Astrocyte of the cerebellum (primary cell): ENCODE results near the gene OGFOD2.

Experiments
- DNase-seq: peaks from one replicate; pipeline ENCODE4 v3.0.0-alpha.2; 2011; ENCODE audit warnings: low read depth
- H3K4me3 ChIP-seq: 2 replicates; pipeline ENCODE4 v1.5.1; 2011; ENCODE audit warnings: mild to moderate bottlenecking, low read depth, low read length, moderate library complexity
- CTCF ChIP-seq: IDR thresholded peaks from 2 replicates; pipeline ENCODE4 v1.5.1; 2012; ENCODE audit warnings: low read length, low read depth, moderate library complexity, mild to moderate bottlenecking; ENCODE audit errors: missing control alignments
- in situ Hi-C: cut with HindIII; loops from 2 replicates; pipeline ENCODE4 v1.10.0; 2017; ENCODE audit warnings: low sequenced_read_pairs

OGFOD2 gene

GRCh38 chr12:122965851-122966742, 8.9 kb upstream of the OGFOD2 start, which contains the start of gene ABCB9:
TSS of gene ABCB9 (minus strand) at chr12:122966463. CDS start at chr12:122960235, 6,228 bp downstream.
- DNase-seq = peak; percentile 46
- no peak for TF ChIP-seq CTCF
- in situ Hi-C loops = no loop called here
- H3K4me3 ChIP-seq = peak within 1 kb of the TSS; percentile 51

DNA sequence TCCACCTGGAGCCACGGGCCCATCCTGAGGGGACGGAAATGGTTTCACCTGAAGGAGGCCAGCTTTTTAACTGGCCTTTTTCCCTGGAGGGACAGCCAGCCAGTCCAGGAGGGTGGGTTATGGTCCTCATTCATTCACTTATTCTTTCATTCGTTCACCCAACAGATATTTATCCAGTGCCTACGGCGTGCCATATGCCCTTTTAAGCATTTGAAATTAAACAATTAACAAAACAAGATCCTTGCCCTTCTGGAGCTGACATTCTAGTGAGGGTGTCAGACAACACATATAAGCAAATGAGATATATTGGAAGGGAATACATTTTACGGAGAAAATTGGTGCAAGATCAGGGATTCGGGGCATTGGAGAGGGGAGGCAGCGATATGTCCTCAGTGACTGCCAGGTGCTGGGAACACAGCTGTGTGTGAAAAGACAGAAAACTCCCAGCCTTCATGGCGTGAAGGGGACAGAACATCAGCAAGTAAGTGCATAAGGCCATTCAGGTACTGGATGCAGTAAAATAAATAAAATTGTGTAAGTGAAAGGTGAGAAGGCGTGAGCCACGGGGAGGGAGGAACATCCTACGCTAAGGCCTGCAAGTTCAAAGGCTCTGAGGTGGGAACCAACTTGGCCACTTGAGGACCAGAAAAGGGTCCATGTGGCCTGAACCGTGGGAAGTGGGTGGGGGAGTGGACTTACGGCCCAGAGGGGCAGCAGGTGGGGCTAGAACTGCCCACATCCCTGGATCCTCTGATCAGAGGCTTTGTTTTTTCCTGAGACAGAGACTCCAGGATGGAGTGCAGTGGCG, 8.1 kb upstream of the OGFOD2 start:
- in situ Hi-C loops = no loop called here
- TF ChIP-seq CTCF = no peak
- peak overlapping the region; percentile 51 for H3K4me3 ChIP-seq
- no peak for DNase-seq

DNA sequence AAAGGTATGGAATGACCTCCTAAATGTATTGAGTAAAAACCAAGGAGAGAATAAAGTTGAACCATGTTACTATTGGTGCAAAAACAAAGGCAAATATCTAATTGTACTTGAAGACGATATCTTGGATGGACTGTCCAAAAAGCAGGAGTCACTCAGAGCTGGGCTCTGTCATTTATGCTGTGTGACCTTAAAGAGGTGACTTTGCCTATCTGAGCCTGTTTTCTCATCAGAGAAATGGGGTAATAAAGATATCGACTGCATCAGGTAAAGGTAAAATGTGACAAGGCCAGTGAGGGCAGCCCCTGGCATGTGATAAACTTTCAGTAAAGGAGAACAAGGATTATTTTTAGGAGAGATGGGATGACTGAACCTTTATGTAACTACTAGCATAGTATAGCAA, 6.9 kb upstream of the OGFOD2 start:
- in situ Hi-C loops = no loop called here
- no peak for DNase-seq
- H3K4me3 ChIP-seq = no peak overlapping the region
- no peak for TF ChIP-seq CTCF

DNA sequence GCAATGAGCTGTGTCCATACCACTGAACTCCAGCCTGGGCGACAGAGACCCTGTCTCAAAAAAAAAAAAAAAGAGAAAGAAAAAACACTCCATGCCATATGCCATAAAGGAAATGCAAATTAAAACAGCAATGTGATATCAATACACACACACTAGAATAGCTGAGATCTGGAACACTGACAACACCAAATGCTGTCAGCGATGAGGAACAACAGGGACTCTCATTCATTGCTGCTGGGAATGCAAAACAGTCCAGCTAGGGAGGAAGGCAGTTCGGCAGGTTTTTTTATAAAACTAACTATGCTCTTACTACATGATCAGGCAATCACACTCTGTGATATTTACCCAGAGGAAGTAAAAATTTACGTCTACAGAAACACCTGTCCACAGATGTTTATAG, 5.4 kb upstream of the OGFOD2 start:
- DNase-seq = no peak
- in situ Hi-C loops = no loop called here
- TF ChIP-seq CTCF = no peak
- no peak overlapping the region for H3K4me3 ChIP-seq

DNA sequence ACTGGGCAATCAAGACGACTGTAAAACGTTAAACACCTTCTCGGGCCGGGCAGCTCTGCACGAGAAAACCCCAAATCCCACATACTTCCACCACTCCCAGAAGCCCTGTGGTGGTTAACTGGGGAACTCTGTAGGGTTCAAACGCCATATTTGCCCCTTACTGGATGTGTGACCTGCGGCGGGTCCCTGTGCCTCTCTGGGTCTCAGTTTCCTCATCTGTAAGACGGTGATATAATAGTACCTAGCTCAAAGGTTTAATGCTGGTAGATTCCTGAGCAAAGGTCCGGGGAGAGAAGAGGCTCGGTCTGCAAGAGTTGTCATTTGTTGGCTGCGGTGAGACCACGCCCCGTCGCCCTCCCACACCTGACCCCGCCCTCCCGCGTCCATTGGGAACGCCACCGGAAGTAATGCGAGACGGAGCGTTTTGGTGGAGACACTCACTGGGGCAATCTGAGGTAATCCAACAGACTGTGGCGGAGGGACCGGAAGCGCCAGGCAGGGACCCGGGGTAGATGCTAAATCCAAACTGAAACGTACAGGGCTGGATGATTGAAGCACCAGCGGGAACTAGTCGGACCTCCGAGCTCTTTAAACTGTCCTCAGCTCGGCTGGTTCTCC, 661 bp upstream of the OGFOD2 start:
- TF ChIP-seq CTCF = no peak
- peak; percentile 97 for DNase-seq
- peak overlapping the region; percentile 96 for H3K4me3 ChIP-seq
- in situ Hi-C loops = no loop called here

- in situ Hi-C loops = no loop called here
- TF ChIP-seq CTCF = no peak
- no peak for DNase-seq
- H3K4me3 ChIP-seq = peak overlapping the region; percentile 96
These were observed 975 bp downstream of the OGFOD2 start for GRCh38 chr12:122975790-122976647.
